ENCODE measurements around the gene CAMKK2.
A peak's percentile ranks its signal among the peaks of the same experiment; 100 is the strongest.
"Not testable (repeated sequence)": the region's sequence is repeated elsewhere in the genome, so short reads cannot be mapped to it uniquely, and the experiment has no call there.

CAMKK2 gene

GRCh38 chr12:121223292-121224285 is 72.9 kb downstream of the CAMKK2 start:
- no peak for DNase-seq (ENCODE audit: low read depth)

DNA sequence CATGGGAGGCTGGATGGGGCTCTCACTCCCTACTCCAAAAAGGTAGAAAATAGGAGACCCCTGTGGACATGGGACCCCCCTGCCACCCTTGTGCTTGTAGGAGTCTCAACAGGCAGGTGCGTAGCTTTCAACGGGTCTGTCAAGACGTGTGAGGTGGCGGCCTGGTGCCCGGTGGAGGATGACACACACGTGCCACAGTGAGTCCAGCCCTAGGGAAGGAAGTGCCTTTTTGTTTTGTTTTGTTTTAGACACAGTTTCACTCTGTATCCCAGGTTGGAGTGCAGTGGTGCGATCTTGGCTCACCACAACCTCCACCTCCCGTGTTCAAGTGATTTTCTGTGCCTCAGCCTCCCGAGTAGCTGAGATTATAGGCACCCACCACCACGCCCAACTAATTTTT is 73.7 kb downstream of the CAMKK2 start:
- DNase-seq (ENCODE audit: low read depth): no peak

GRCh38 chr12:121219353-121219986 is 77.0 kb downstream of the CAMKK2 start:
- DNase-seq (ENCODE audit: low read depth): no peak

DNA sequence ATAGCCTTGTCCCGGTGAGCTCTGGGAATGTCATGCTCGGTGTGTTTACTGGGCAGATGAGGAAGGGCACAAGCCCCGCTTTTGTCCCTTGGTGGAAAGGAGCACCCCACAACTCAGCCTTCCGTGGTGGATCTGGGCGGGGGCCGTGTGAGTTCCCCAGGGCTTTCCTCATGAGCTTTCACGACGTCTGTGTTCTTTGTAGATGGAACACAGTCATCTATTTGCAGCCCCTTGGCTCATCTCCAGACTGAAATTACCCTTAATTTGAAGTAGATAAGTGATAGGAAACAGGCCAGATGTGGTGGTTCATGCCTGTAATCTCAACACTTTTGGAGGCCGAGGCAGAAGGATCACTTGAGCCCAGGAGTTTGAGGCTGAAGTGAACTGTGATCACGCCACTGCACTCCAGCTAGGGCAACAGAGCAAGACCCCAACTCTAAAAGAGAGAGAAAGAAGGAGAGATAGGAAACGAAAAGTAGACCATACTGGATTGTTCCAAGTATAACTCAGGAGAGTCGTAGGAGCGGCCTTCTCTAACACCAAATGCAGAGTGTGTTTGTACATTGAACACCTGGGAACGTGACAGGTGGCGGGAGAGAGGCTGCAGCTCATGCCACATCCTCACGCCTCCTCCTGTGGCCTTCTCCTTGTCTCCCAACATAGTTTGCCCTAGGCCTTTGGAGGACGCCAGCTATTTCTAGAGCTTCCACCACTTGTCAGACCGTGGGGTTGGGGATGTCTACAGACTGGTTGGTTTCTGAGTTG is 77.7 kb downstream of the CAMKK2 start:
- DNase-seq (ENCODE audit: low read depth): no peak

- no peak for DNase-seq (ENCODE audit: low read depth)
Observed at GRCh38 chr12:121217761-121218160, 78.7 kb downstream of the CAMKK2 start.

DNA sequence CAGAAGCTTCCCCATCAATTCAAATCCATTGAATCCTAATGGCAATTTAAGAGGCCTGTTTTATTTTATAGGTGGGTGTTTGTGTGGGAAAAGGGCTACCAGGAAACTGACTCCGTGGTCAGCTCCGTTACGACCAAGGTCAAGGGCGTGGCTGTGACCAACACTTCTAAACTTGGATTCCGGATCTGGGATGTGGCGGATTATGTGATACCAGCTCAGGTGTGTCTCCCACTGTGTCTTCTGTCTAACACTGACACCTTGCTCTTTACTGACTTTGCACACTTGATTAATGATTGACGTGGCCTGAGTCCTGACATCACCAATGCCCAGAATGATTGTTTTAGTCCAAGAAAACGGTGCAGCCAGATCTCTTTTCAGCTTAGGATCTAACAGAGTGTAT is 79.4 kb downstream of the CAMKK2 start:
- DNase-seq (ENCODE audit: low read depth): no peak

GRCh38 chr12:121216102-121216501 is 80.4 kb downstream of the CAMKK2 start:
- no peak for DNase-seq (ENCODE audit: low read depth)

DNA sequence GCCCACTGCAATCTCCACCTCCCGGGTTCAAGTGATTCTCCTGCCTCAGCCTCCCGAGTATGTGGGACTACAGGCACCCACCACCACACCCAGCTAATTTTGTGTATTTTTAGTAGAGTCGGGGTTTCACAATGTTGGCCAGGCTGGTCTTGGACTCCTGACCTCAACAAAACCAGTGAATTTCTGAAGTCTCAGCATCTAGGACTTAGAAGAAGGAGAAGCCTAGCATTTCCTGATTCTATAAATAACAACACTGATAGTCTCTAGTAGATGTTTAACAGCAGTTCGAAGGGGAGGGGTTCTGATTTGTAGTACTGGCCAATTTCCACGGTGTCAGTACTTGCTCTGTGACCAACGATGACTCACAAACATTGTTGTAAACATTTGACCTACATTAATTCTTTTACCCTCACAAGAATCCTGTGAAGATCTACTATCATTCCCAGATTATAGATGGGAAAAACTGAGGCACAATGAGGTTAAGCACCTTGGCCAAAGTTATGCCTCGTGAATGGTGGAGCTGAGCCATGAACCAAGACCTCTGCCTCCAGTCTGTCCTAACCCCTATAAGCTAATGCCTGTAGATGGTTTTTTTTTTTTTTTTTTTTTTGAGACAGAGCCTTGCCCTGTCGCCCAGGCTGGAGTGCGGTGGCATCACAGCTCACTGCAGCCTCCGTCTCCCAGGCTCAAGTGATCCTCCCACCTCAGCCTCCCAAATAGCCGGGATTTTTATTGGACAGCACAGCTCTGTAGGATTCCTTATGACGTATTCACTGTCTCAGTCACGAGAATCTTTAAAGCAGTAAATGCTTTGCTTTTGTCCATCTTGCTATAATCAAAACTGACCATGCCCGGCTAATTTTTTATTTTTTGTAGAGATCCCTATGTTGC is 81.4 kb downstream of the CAMKK2 start:
- no peak for DNase-seq (ENCODE audit: low read depth)

- DNase-seq (ENCODE audit: low read depth): no peak
Observed at GRCh38 chr12:121214166-121214777, 82.2 kb downstream of the CAMKK2 start.

GRCh38 chr12:121212875-121213274 is 83.6 kb downstream of the CAMKK2 start:
- no peak for DNase-seq (ENCODE audit: low read depth)

DNA sequence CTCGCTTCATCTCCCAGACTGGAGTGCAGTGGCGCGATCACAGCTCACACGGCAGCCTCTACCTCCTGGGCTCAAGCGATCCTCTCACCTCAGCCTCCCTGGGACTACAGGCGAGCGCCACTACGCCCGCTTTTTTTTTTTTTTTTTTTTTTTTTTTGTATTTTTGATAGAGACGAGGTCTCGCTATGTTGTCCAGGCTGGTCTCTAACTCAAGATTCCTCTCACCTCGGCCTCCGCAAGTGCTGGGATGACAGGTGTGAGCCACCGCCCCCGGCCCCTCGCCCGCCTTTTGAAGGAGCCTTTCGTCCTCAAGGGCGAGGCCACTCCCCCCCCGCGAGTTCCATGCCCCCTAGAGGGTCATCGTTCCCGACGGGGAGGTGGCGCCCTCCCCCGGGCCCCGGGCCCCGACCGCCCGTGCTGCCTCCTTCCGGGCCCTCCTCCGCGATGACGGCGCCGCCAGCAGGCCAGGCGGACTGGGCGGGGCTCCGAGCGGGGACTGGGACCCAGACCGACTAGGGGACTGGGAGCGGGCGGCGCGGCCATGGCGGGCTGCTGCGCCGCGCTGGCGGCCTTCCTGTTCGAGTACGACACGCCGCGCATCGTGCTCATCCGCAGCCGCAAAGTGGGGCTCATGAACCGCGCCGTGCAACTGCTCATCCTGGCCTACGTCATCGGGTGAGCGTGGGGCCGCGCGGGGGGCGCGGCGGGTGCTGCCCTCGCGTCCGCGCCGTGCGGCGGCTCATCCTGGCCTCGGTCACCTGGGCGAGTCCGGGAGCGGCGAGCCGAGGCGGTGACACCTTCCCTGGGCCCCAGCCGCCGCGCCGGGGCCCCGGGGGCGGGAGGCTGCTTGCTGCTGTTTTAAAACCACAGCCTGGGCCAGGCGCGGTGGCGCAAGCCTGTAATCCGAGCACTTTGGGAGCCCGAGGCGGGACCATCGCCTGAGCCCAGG is 86.6 kb downstream of the CAMKK2 start, which contains the start of gene P2RX4:
Gene P2RX4 (plus strand): TSS at position 506 of the 949 bp plus-strand sequence. CDS start 36 bp downstream, at position 542.
- peak; percentile 72 for DNase-seq (ENCODE audit: low read depth)

DNA sequence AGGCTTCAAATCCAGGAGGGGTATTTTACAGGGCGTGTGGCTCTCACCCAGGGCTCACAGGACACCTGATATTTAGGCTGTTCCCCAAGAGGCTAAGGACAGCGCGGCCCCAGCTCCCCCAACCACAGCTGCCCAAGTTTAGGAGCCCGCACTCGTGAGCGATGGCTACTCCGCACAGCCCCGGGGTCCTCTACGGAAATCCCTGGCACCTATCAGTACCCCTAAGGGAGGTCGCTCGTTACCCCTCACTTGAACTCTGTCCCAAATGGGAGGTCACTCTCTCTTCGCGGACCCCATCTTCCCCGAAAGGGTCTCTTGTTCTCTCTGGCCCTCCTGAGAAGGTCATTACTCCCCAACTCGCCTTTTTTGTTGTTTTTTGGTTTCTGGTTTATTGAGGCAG is 87.3 kb downstream of the CAMKK2 start:
- no peak for DNase-seq (ENCODE audit: low read depth)

GRCh38 chr12:121208571-121208970 is 87.9 kb downstream of the CAMKK2 start:
- DNase-seq (ENCODE audit: low read depth): not testable (repeated sequence)

GRCh38 chr12:121205491-121205890 is 91.0 kb downstream of the CAMKK2 start:
- DNase-seq (ENCODE audit: low read depth): no peak

DNA sequence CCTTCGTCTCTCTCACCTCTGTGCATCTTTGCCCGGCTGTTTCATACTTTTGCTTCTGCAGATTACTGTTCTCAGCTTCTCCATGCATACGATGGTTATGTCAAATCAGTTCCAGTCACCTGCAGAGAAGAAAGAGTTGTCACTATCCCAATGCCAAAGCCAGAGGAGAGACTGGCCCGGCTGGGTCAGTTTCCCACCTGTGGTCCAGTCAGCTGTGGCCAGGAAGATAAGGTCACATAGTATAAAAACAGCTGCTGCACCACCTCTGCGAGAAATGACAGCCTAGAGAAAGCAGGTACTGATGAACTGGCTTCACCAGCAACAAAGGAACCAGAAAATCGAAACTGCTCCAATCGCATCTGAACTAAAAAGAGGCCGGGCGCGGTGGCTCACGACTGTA is 93.0 kb downstream of the CAMKK2 start:
- no peak for DNase-seq (ENCODE audit: low read depth)

DNA sequence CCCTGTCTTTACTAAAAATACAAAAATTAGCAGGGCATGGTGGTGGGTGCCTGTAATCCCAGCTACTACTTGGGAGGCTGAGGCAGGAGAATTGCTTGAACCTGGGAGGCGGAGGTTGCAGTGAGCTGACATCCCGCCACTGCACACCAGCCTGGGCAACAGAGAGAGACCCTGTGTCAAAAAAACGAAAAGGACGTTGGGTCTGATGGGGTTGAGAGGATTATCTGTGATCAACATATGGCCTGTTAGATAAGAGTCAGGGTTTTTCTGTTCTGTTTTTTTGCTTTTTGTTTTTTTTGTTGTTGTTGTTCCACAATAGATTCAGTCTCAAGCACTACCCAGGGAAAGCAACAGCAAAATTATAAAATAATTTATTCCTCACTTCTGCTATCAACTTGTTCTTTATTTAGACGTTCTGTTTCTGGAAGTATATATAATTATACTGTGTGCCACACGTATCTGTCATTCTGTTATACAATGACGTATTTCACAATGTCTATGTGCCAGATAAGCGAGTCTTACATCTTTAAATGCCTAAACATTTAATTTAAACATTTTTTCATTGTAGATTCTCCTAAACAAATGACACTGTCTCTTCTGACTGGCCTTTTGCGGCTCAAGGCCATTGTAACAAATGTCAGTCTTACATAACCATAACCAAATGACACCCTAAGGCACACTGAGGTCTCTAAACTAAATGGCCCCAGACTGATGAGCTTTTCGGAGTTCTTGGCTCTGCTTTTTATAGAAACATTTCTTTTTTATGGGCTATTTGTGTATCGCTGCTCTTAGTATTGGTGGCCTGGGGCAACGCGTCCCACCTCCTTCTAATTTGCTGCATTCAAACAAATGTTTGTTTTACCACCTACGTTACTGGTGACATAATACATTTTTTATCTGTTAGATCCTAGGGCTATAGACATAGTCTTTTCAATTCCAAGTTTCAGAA is 93.8 kb downstream of the CAMKK2 start:
- no peak for DNase-seq (ENCODE audit: low read depth)

GRCh38 chr12:121201140-121201539 is 95.4 kb downstream of the CAMKK2 start:
- not testable (repeated sequence) for DNase-seq (ENCODE audit: low read depth)

DNA sequence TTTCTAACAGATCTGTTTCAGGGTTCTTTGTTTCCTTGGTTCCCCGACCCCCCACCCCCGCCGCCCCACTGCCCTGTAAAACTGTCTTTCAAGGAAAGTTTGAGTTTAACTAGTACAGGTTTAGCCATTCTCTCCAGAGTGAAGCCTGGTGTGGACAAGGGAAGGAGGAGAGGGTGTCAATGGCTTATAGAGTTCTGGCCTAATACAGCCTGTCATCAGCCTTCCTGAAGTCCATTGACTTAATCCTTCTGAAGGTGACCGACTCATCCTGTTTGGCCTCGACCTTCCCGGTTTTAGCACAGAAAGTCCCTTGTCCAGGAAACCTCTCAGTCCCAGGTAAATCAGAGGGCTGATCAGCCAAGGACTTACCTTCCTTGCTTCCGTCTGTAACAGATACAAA is 97.6 kb downstream of the CAMKK2 start:
- DNase-seq (ENCODE audit: low read depth): no peak

- DNase-seq (ENCODE audit: low read depth): no peak
Observed at GRCh38 chr12:121196902-121197301, 99.6 kb downstream of the CAMKK2 start.
